HepG2 (cell line): Measurements from ENCODE around the gene TMCC1. TPM values are rescaled to one million over a fixed set of nuclear protein-coding genes. Genes with fewer than 3 reads are reported as not detected.

ENCODE experiments used
- ATAC-seq: fragments of 200-7000 bp; cut with Tn5 transposase; 3 replicates; pipeline ENCODE4 v1.9.1; 2020; ENCODE audit warnings: mild to moderate bottlenecking, moderate library complexity
- BruUV-seq: library from RNA; stranded (reverse); fragments of 400-500 nt; replicated peaks from 2 replicates; lab custom pipeline; 2021; lab: Mats Ljungman, UMichigan
- CTCF ChIA-PET: fragments of 300-600 bp; formaldehyde crosslinking; extraction: SDS; loops from one replicate; lab custom pipeline; 2021; ENCODE audit warnings: low total read pairs, inconsistent platforms, low intra/inter-chr PET ratio; lab: Yijun Ruan, JAX
- POLR2A ChIA-PET: fragments of 350-600 bp; sonication (Branson Sonifier 250); formaldehyde crosslinking; loops from one replicate; lab custom pipeline; 2020; ENCODE audit warnings: antibody characterized with exemption, inconsistent platforms; lab: Yijun Ruan, JAX
- DNase-seq: peaks from one replicate; pipeline ENCODE4 v3.0.0-alpha.2; 2015; ENCODE audit warnings: low spot score
- FAIRE-seq: peaks from 3 replicates; lab custom pipeline; 2011; peaks lifted over from hg19 to GRCh38; lab: Jason Lieb, UNC
- H2AFZ ChIP-seq: one replicate; pipeline ENCODE4 v1.6.1; 2011; ENCODE audit warnings: low read length, inconsistent platforms
- H3K27ac ChIP-seq: fragments of 300-600 bp; 3 replicates; pipeline ENCODE4 v1.8.0; 2011; ENCODE audit warnings: mixed run types, mild to moderate bottlenecking, mixed read lengths, low read length, inconsistent platforms; ENCODE audit not compliant: insufficient read depth; ENCODE audit errors: extremely low read length
- H3K27me3 ChIP-seq, 2 experiments: fragments of 200-600 bp in 1 of 2; 2 replicates in 1 of 2; 3 replicates in 1 of 2; pipeline versions ENCODE4 v1.6.0 to v1.8.0; 2011; ENCODE audit warnings: low read length in 2 of 2, mild to moderate bottlenecking in 2 of 2, moderate library complexity in 2 of 2, inconsistent platforms in 1 of 2; ENCODE audit not compliant: insufficient read depth in 2 of 2, control insufficient read depth in 1 of 2
- H3K36me3 ChIP-seq, 2 experiments: fragments of 200-600 bp in 1 of 2; replicated peaks in 1 of 2; 2 replicates in 1 of 2; 3 replicates in 1 of 2; pipeline versions ENCODE4 v1.5.1 to v1.8.0; 2011; ENCODE audit warnings: low read length in 2 of 2, inconsistent platforms in 1 of 2; ENCODE audit not compliant: insufficient read depth in 2 of 2, control insufficient read depth in 1 of 2
- H3K4me1 ChIP-seq: 2 replicates; pipeline ENCODE4 v1.5.1; 2012; ENCODE audit warnings: low read length, inconsistent platforms; ENCODE audit not compliant: insufficient read depth
- H3K4me2 ChIP-seq: 2 replicates; pipeline ENCODE4 v1.6.0; 2011; ENCODE audit warnings: low read depth, low read length, inconsistent platforms
- H3K4me3 ChIP-seq, 3 experiments: fragments of 200-600 bp in 1 of 3; sonication (generic), shearing (Covaris generic) in 1 of 3; replicated peaks in 1 of 3; 2 replicates each; pipeline ENCODE4 v1.5.1; 2011 to 2016; ENCODE audit warnings: low read length in 3 of 3, inconsistent platforms in 2 of 3, low read depth in 2 of 3, mild to moderate bottlenecking in 2 of 3, control low read depth in 1 of 3, mixed read lengths in 1 of 3; ENCODE audit not compliant: insufficient read depth in 1 of 3
- H3K79me2 ChIP-seq: one replicate; pipeline ENCODE4 v1.6.1; 2011; ENCODE audit warnings: low read length, inconsistent platforms; ENCODE audit not compliant: insufficient read depth
- H3K9ac ChIP-seq: 2 replicates; pipeline ENCODE4 v1.6.0; 2011; ENCODE audit warnings: mild to moderate bottlenecking, low read depth, low read length, inconsistent platforms; ENCODE audit not compliant: insufficient read depth
- H3K9me3 ChIP-seq: 2 replicates; pipeline ENCODE4 v1.5.1; 2012; ENCODE audit warnings: mild to moderate bottlenecking, low read length
- H4K20me1 ChIP-seq: 2 replicates; pipeline ENCODE4 v1.6.0; 2011; ENCODE audit warnings: inconsistent platforms, mild to moderate bottlenecking, low read length, moderate library complexity; ENCODE audit not compliant: insufficient read depth
- NR2F6 ChIP-seq, 2 experiments: IDR thresholded peaks; 2 replicates each; pipeline ENCODE4 v1.6.1; 2016; ENCODE audit warnings: antibody characterized with exemption in 1 of 2, mild to moderate bottlenecking in 1 of 2
- RAD51 ChIP-seq: fragments of 450-650 bp; IDR thresholded peaks from 2 replicates; pipeline ENCODE4 v1.6.1; 2016; ENCODE audit warnings: borderline replicate concordance
- TOPORS ChIP-seq: sonication (generic); formaldehyde crosslinking; IDR thresholded peaks from 2 replicates; pipeline ENCODE4 v1.8.0; 2023; ENCODE audit warnings: mild to moderate bottlenecking, missing genetic modification reagents
- ZNF280D ChIP-seq: sonication (generic); formaldehyde crosslinking; IDR thresholded peaks from 2 replicates; pipeline ENCODE4 v1.5.1; 2020; ENCODE audit warnings: mild to moderate bottlenecking, missing genetic modification reagents
- WGBS: methylation state at CpG from one replicate; pipeline ENCODE4 v1.1.6; 2017; ENCODE audit warnings: low lambda C conversion rate; 5-methylcytosine and 5-hydroxymethylcytosine counted together
- in situ Hi-C: cut with HindIII; loops from 2 replicates; pipeline ENCODE4 v1.10.0; 2017; ENCODE audit warnings: low pct_unique_long_range_greater_than_20kb; ENCODE audit not compliant: extremely low pct_ligation_motif_present
- intact Hi-C: fragments of 100-400 bp; cut with micrococcal nuclease; formaldehyde crosslinking; loops from one replicate; pipeline ENCODE4 v1.10.0; 2022; ENCODE audit not compliant: unreplicated experiment
- polyA plus RNA-seq, 8 experiments: library from polyadenylated mRNA; depleted of rRNA in 3 of 8; stranded (reverse) in 7 of 8; unstranded in 1 of 8; fragments of >200 nt; fragmentation: Illumina TruSeq in 4 of 8; extraction: Trizol in 4 of 8; gene quantifications; 2 replicates each; pipeline versions ENCODE4 v1.2.1 to v1.2.3, GENCODE V29; 2011 to 2016; ENCODE audit warnings: low read depth in 4 of 8, missing spikeins in 1 of 8, mixed read lengths in 1 of 8; ENCODE audit not compliant: insufficient read depth in 1 of 8
- total RNA-seq, 5 experiments: library from RNA; depleted of rRNA; stranded (reverse); fragments of >200 nt; fragmentation: Illumina TruSeq; extraction: Trizol; gene quantifications; 2 replicates each; pipeline ENCODE4 v1.2.3, GENCODE V29; 2016; ENCODE audit warnings: low read depth in 1 of 5
- TF ChIP-seq, protein P1 (sequence below): fragments of 450-650 bp; IDR thresholded peaks from 2 replicates; pipeline ENCODE4 v1.6.1; 2017

The TMCC1 gene
- total and polyA plus RNA-seq, 2 of the 13 experiments (the other 11 are each of a cell fraction or from before 2014, with no cell fraction given), result 12.1 to 264 TPM

- TF ChIP-seq ZNF280D (peak; percentile 72; the same call in 1 of the 2 replicates), RAD51 (peak; percentile 62; the same call in 1 of the 2 replicates), TOPORS (CRISPR knock-in tag) (peak; percentile 63; the same call in 1 of the 2 replicates)
- TF ChIP-seq, protein P1, sequence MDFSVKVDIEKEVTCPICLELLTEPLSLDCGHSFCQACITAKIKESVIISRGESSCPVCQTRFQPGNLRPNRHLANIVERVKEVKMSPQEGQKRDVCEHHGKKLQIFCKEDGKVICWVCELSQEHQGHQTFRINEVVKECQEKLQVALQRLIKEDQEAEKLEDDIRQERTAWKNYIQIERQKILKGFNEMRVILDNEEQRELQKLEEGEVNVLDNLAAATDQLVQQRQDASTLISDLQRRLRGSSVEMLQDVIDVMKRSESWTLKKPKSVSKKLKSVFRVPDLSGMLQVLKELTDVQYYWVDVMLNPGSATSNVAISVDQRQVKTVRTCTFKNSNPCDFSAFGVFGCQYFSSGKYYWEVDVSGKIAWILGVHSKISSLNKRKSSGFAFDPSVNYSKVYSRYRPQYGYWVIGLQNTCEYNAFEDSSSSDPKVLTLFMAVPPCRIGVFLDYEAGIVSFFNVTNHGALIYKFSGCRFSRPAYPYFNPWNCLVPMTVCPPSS, result no peak
These were observed 24.0 kb upstream of the TMCC1 start (continued) for GRCh38 chr3:129917423-129918007.

DNA sequence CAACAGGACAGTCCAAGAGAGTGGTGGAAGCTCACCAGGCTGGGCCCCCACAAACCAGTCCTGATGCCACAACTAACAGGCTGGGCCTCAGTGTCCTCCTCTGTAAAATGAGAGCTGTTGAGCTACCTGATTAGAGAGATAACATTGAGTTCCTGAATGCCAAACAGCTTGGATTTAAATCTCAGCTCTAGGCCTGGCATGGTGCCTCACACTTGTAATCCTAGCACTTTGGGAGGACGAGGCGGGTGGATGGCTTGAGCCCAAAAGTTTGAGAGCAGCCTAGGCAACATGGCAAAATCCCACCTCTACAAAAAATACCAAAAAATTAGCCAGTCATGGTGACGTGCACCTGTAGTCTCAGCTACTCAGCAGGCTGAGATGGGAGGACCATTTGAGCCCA, 20.1 kb upstream of the TMCC1 start:
- Histone ChIP-seq H2AFZ (no peak overlapping the region), H3K27ac (no peak overlapping the region), H3K4me2 (no peak overlapping the region), H3K9ac (no peak overlapping the region), H3K36me3 (no peaks in the 10 kb centered on the region), H3K9me3 (peaks cover 23% of the 10 kb centered on the region), H3K27me3 (peaks cover 0 to 2% of the 10 kb centered on the region in 2 experiments; a peak in 1 of 5 replicates), H4K20me1 (no peaks in the 10 kb centered on the region), H3K4me1 (peaks cover 9% of the 10 kb centered on the region), H3K79me2 (no peaks in the 10 kb centered on the region), H3K4me3 (no peak overlapping the region)
- in situ Hi-C loops, result no loop called here
- ATAC-seq, result no peak
- no peak for DNase-seq
- intact Hi-C loops, result no loop called here
- no peak for FAIRE-seq
- BruUV-seq, result no TSS peak
- CTCF ChIA-PET, result no interaction called here
- POLR2A ChIA-PET, result no interaction called here
- WGBS, result 44% methylated on average over 2 of the region's 3 CpGs
- TF ChIP-seq NR2F6 (IDR thresholded peaks at IDR 0.05) (no peak), NR2F6 (CRISPR knock-in tag; IDR thresholded peaks at IDR 0.05) (no peak)
